DOHH2 (cell line): Measurements from ENCODE around the gene EPN2.

Experiments
- EZH2phosphoT487 ChIP-seq: fragments of 200-600 bp; sonication (generic); IDR thresholded peaks from 2 replicates; pipeline ENCODE4 v1.6.1; 2017; ENCODE audit warnings: borderline replicate concordance, mild to moderate bottlenecking, antibody characterized with exemption, low read length, moderate library complexity, mixed read lengths
- TF ChIP-seq, protein P1 (sequence below): fragments of 200-600 bp; sonication (generic); IDR thresholded peaks from one replicate; pipeline ENCODE4 v1.5.1; 2014; ENCODE audit warnings: antibody characterized with exemption, mild to moderate bottlenecking, low read depth, low read length; ENCODE audit not compliant: poor library complexity, severe bottlenecking

DNA sequence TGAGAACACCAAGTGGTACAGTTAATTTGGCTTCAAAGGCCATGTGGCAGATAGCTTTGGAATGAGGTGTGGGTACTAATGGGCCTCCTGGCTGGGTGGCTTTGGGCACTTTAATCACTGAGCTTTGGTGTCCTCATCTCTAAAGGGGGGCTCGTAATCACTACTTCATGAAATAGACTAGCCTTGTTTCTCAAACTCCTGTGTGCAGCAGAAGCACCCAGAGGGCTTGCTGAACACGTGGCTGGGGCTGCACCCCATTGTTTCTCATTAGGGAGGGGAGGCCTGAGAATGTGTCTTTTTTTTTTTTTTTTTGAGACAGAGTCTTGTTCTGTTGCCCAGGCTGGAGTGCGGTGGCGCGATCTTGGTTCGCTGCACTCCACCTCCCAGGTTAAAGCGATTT, 5.8 kb downstream of the EPN2 start:
- TF ChIP-seq, protein P1, sequence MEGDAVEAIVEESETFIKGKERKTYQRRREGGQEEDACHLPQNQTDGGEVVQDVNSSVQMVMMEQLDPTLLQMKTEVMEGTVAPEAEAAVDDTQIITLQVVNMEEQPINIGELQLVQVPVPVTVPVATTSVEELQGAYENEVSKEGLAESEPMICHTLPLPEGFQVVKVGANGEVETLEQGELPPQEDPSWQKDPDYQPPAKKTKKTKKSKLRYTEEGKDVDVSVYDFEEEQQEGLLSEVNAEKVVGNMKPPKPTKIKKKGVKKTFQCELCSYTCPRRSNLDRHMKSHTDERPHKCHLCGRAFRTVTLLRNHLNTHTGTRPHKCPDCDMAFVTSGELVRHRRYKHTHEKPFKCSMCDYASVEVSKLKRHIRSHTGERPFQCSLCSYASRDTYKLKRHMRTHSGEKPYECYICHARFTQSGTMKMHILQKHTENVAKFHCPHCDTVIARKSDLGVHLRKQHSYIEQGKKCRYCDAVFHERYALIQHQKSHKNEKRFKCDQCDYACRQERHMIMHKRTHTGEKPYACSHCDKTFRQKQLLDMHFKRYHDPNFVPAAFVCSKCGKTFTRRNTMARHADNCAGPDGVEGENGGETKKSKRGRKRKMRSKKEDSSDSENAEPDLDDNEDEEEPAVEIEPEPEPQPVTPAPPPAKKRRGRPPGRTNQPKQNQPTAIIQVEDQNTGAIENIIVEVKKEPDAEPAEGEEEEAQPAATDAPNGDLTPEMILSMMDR, result no peak
- TF ChIP-seq EZH2phosphoT487, result no peak
